ENCODE results near the gene DTX2.
"Not testable (repeated sequence)": the region's sequence is repeated elsewhere in the genome, so short reads cannot be mapped to it uniquely, and the experiment has no call there.

The DTX2 gene

GRCh38 chr7:76445577-76446008 is 15.9 kb upstream of the DTX2 start:
- DNase-seq = not testable (repeated sequence)

GRCh38 chr7:76457017-76457416 is 4.5 kb upstream of the DTX2 start:
- DNase-seq = not testable (repeated sequence)

- not testable (repeated sequence) for DNase-seq
Observed at GRCh38 chr7:76458504-76458903, 3.0 kb upstream of the DTX2 start.

GRCh38 chr7:76460767-76461166 is 742 bp upstream of the DTX2 start:
- not testable (repeated sequence) for DNase-seq

- DNase-seq = not testable (repeated sequence)
Observed at GRCh38 chr7:76462271-76462882, 868 bp downstream of the DTX2 start.

- DNase-seq = not testable (repeated sequence)
Observed at GRCh38 chr7:76464959-76465358, 3.5 kb downstream of the DTX2 start.

GRCh38 chr7:76465950-76466349 is 4.4 kb downstream of the DTX2 start:
- DNase-seq = not testable (repeated sequence)

GRCh38 chr7:76467743-76468404 is 6.4 kb downstream of the DTX2 start:
- not testable (repeated sequence) for DNase-seq

- DNase-seq = not testable (repeated sequence)
Observed at GRCh38 chr7:76471556-76472221, 10.2 kb downstream of the DTX2 start.

- not testable (repeated sequence) for DNase-seq
Observed at GRCh38 chr7:76473097-76473496, 11.6 kb downstream of the DTX2 start.

- not testable (repeated sequence) for DNase-seq
Observed at GRCh38 chr7:76476280-76476679, 14.8 kb downstream of the DTX2 start.

GRCh38 chr7:76476742-76477474 is 15.4 kb downstream of the DTX2 start:
- DNase-seq = not testable (repeated sequence)

- not testable (repeated sequence) for DNase-seq
Observed at GRCh38 chr7:76479628-76480027, 18.1 kb downstream of the DTX2 start.

GRCh38 chr7:76480403-76481253 is 19.1 kb downstream of the DTX2 start:
- not testable (repeated sequence) for DNase-seq

- DNase-seq = not testable (repeated sequence)
Observed at GRCh38 chr7:76482660-76483059, 21.2 kb downstream of the DTX2 start.

GRCh38 chr7:76483081-76483480 is 21.6 kb downstream of the DTX2 start:
- not testable (repeated sequence) for DNase-seq

GRCh38 chr7:76484456-76484855 is 22.9 kb downstream of the DTX2 start:
- DNase-seq = not testable (repeated sequence)

- DNase-seq = not testable (repeated sequence)
Observed at GRCh38 chr7:76485822-76486610, 24.5 kb downstream of the DTX2 start.

- not testable (repeated sequence) for DNase-seq
Observed at GRCh38 chr7:76486618-76487017, 25.1 kb downstream of the DTX2 start.

GRCh38 chr7:76487969-76488368 is 26.5 kb downstream of the DTX2 start:
- DNase-seq = not testable (repeated sequence)

- not testable (repeated sequence) for DNase-seq
Observed at GRCh38 chr7:76492139-76492538, 30.6 kb downstream of the DTX2 start.

All from activated CD8-positive, alpha-beta memory T cell treated with anti-CD3 and anti-CD28 coated beads for 24 hours (primary cell).